ENCODE measurements around the gene CEACAM18. TPM values are rescaled to one million over a fixed set of nuclear protein-coding genes. Genes with fewer than 3 reads are reported as not detected.

The CEACAM18 gene
- total RNA-seq, 1 donor from 2014 or later: not detected

- DNase-seq (ENCODE audit: low read depth): no peak
These were observed 6.8 kb upstream of the CEACAM18 start for GRCh38 chr19:51471527-51471926.

DNA sequence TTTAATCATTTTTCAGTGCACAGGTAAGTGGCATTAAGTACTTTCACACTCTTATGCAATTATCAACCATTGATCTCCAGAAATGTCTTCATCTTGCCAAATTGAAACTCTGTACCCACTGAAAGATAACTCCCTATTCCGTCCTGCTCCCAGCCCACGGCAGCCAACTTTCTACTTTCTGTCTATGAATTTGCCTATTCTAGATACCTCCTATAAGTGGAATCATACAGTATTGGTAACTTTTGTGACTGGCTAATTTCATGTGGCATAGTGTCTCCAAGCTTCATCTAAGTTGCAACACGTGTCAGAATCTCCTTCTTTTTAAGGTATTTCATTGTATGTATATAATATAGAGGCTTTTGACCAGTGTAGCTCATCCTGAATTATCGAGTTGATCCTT lies 5.7 kb upstream of the CEACAM18 start:
- DNase-seq (ENCODE audit: low read depth) (no peak), FAIRE-seq (no peak)
- no peaks in the 10 kb centered on the region for H3K27me3 ChIP-seq (ENCODE audit: control insufficient read depth, insufficient read depth, low read length)
- H3K36me3 ChIP-seq (ENCODE audit: control insufficient read depth, insufficient read depth, low read length): no peaks in the 10 kb centered on the region
- no peak overlapping the region for H3K4me3 ChIP-seq (ENCODE audit: low read depth, low read length)
- TF ChIP-seq, protein P1, sequence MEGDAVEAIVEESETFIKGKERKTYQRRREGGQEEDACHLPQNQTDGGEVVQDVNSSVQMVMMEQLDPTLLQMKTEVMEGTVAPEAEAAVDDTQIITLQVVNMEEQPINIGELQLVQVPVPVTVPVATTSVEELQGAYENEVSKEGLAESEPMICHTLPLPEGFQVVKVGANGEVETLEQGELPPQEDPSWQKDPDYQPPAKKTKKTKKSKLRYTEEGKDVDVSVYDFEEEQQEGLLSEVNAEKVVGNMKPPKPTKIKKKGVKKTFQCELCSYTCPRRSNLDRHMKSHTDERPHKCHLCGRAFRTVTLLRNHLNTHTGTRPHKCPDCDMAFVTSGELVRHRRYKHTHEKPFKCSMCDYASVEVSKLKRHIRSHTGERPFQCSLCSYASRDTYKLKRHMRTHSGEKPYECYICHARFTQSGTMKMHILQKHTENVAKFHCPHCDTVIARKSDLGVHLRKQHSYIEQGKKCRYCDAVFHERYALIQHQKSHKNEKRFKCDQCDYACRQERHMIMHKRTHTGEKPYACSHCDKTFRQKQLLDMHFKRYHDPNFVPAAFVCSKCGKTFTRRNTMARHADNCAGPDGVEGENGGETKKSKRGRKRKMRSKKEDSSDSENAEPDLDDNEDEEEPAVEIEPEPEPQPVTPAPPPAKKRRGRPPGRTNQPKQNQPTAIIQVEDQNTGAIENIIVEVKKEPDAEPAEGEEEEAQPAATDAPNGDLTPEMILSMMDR (IDR thresholded peaks at IDR 0.05; ENCODE audit: insufficient read depth, low read length, severe bottlenecking): no peak

More at GRCh38 chr19:51471527-51471926, 6.8 kb upstream of the CEACAM18 start:
- no peaks in the 10 kb centered on the region for H3K27me3 ChIP-seq (ENCODE audit: control insufficient read depth, insufficient read depth, low read length)
- H3K36me3 ChIP-seq (ENCODE audit: control insufficient read depth, insufficient read depth, low read length): no peaks in the 10 kb centered on the region
- TF ChIP-seq, protein P1 (IDR thresholded peaks at IDR 0.05; ENCODE audit: insufficient read depth, low read length, severe bottlenecking): no peak
- no peak for FAIRE-seq
- no peak overlapping the region for H3K4me3 ChIP-seq (ENCODE audit: low read depth, low read length)

GRCh38 chr19:51473009-51473707 lies 5.2 kb upstream of the CEACAM18 start:
- Histone ChIP-seq H3K4me3 (ENCODE audit: low read depth, low read length) (no peak overlapping the region), H3K27me3 (ENCODE audit: control insufficient read depth, insufficient read depth, low read length) (no peaks in the 10 kb centered on the region), H3K36me3 (ENCODE audit: control insufficient read depth, insufficient read depth, low read length) (no peaks in the 10 kb centered on the region)
- FAIRE-seq (no peak), DNase-seq (ENCODE audit: low read depth) (peak; percentile 42)
- TF ChIP-seq, protein P1 (IDR thresholded peaks at IDR 0.05; ENCODE audit: insufficient read depth, low read length, severe bottlenecking): peak; percentile 75

- DNase-seq (ENCODE audit: low read depth) (no peak), FAIRE-seq (no peak)
- Histone ChIP-seq H3K27me3 (ENCODE audit: control insufficient read depth, insufficient read depth, low read length) (no peaks in the 10 kb centered on the region), H3K36me3 (ENCODE audit: control insufficient read depth, insufficient read depth, low read length) (no peaks in the 10 kb centered on the region), H3K4me3 (ENCODE audit: low read depth, low read length) (no peak overlapping the region)
- TF ChIP-seq, protein P1 (IDR thresholded peaks at IDR 0.05; ENCODE audit: insufficient read depth, low read length, severe bottlenecking): no peak
These were observed 2.2 kb upstream of the CEACAM18 start for GRCh38 chr19:51476164-51476563.

DNA sequence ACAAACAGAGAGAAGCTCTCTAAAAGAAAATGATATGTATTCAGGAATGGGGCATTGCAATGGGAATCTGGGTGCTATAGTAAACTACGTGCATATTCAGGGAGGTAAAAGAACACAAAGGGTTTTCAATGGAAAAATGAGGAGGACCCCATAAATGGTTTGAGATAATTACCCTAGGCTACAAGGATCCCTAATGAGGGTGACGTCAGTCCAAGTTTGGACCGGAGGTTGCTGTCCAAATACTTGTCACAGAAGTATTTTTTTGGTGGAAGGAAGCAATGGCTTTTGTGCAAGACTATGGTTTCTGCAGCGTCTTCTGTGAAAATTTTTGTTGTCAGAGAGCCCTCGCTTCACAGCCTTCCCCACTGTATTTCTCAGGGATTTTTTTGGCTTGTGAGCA lies 995 bp upstream of the CEACAM18 start:
- TF ChIP-seq, protein P1 (IDR thresholded peaks at IDR 0.05; ENCODE audit: insufficient read depth, low read length, severe bottlenecking): no peak
- Histone ChIP-seq H3K4me3 (ENCODE audit: low read depth, low read length) (no peak overlapping the region), H3K36me3 (ENCODE audit: control insufficient read depth, insufficient read depth, low read length) (no peaks in the 10 kb centered on the region), H3K27me3 (ENCODE audit: control insufficient read depth, insufficient read depth, low read length) (no peaks in the 10 kb centered on the region)
- no peak for DNase-seq (ENCODE audit: low read depth)
- no peak for FAIRE-seq
